SK-N-MC (cell line): ENCODE results near the gene ACSS2.

Experiments
- EZH2 ChIP-seq: fragments of 200-600 bp; sonication (generic); IDR thresholded peaks from one replicate; pipeline ENCODE4 v1.6.1; 2017; ENCODE audit warnings: antibody characterized with exemption
- FOXP2 ChIP-seq: optimal IDR thresholded peaks from 2 replicates; pipeline ENCODE3; 2011; ENCODE audit warnings: mild to moderate bottlenecking, moderate library complexity; ENCODE audit not compliant: insufficient read depth; ENCODE audit errors: extremely low read length, control extremely low read depth
- POLR2AphosphoS5 ChIP-seq: IDR thresholded peaks from 2 replicates; pipeline ENCODE4 v1.6.1; 2012; ENCODE audit warnings: mild to moderate bottlenecking, low read depth, low read length, borderline replicate concordance

DNA sequence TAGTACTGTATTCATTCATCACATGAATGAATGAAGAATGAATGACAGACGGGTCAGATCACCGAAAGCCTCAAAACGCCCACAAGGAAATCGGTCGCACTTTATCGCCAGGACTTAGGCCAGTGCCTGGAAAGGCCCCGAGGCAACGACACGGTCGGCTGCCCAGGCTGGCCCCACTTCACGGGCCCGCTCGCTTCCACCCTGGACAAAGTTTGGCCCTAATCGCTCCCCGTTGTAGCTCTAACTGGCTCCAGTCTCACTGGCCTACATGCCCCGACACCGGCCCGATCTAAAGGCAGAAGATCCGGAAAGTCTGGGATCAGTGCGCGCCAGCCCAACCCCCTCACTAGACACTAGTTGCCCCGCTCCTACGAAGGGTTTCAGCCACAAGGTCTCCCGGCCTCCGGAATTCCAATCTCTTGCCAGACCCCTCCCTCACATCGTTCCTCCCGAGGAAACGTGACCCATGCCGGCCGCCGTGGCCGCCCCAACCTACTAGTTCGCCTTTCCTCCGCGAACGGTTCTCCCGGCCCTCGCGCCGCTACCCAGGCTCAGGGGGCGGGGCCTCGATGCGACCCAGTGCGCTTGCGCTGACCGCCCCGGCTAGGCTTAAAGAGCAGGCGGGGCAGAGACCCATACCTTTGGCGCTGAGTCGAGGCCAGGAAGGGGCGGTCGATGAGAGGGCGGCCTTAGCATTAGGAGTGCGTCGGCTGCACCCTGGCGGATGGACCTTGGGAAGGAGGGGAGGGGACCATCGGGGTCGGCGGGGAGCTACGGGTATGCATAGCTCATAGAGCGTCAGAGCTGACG, 79.0 kb downstream of the ACSS2 start, which contains the start of the genes GSS and MYH7B:
- TF ChIP-seq EZH2 (no peak), POLR2AphosphoS5 (peak; percentile 97), FOXP2 (no peak)
